Measurements from ENCODE around the gene FGF19. TPM values are rescaled to one million over a fixed set of nuclear protein-coding genes. Genes with fewer than 3 reads are reported as not detected.

The FGF19 gene
- total RNA-seq, 1 donor from 2014 or later = not detected

DNA sequence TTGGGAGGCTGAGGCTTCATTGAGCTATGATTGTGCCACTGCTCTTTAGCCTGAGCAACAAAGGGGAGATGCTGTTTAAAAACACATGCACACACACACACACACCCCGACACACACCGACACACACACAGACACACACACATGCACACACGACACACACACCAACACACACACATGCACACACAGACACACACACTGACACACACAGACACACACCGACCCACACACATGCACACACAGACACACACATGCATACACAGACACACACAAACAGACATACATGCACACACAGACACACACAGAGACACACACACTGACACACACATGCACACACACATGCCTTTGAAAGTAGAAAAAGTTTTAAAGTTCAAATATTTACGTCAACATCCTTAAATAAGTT, 23.1 kb downstream of the FGF19 start:
- no peak for DNase-seq
- no peak overlapping the region for H3K27ac Mint-ChIP-seq
- H3K4me3 Mint-ChIP-seq = no peak overlapping the region
- no peaks in the 10 kb centered on the region for H3K9me3 Mint-ChIP-seq
- intact Hi-C loops (cut with micrococcal nuclease) = no loop called here
- H3K36me3 Mint-ChIP-seq (ENCODE audit: low read depth) = no peaks in the 10 kb centered on the region
- ATAC-seq (ENCODE audit: low read depth) = no peak
- peaks cover 4% of the 10 kb centered on the region for H3K27me3 Mint-ChIP-seq
- POLR2A ChIA-PET = no interaction called here
- H3K4me1 Mint-ChIP-seq = peaks cover 3% of the 10 kb centered on the region
- TF ChIP-seq CTCF (IDR thresholded peaks at IDR 0.05) = no peak
- CTCF ChIA-PET = interaction anchor here (0.6 kb wide), 1 partner anchor 11 kb away, joined by 3 read pairs; no protein-coding TSS in a partner anchor

- POLR2A ChIA-PET = interaction anchor here (0.8 kb wide), 1 partner anchor 379 kb away, joined by 3 read pairs; no protein-coding TSS in a partner anchor
- ATAC-seq (ENCODE audit: low read depth) = no peak
Observed at GRCh38 chr11:69677749-69678148, 26.1 kb downstream of the FGF19 start.

GRCh38 chr11:69674886-69675714, 28.7 kb downstream of the FGF19 start, which contains the start of gene LTO1:
TSS of gene LTO1 (minus strand) at chr11:69675353. CDS start at chr11:69675239, 114 bp downstream.
- CTCF ChIA-PET = interaction anchor here (0.6 kb wide), 1 partner anchor 521 kb away, joined by 3 read pairs; no protein-coding TSS in a partner anchor
- H3K4me3 Mint-ChIP-seq = peak within 1 kb of the TSS; percentile 95
- ATAC-seq (ENCODE audit: low read depth) = peak; percentile 93
- H3K9me3 Mint-ChIP-seq = no peaks in the 10 kb centered on the region
- POLR2A ChIA-PET = interaction anchor here (0.8 to 2.4 kb wide), 5 partner anchors 13 to 619 kb away, joined by 3 to 13 read pairs (median 8); partner anchors contain the start of gene FADD
- TF ChIP-seq CTCF (IDR thresholded peaks at IDR 0.05) = no peak
- H3K27ac Mint-ChIP-seq = peak within 1 kb of the TSS; percentile 90
- intact Hi-C loops (cut with micrococcal nuclease) = loop anchor here (1.0 to 10.0 kb wide), 5 partner anchors 33 to 1770 kb away; partner anchors contain the start of genes CPT1A, DHCR7, FADD and PPFIA1
- DNase-seq = peak; percentile 95
- peaks cover 34% of the 10 kb centered on the region for H3K36me3 Mint-ChIP-seq (ENCODE audit: low read depth)
- peaks cover 31% of the 10 kb centered on the region for H3K4me1 Mint-ChIP-seq
- peaks cover 3% of the 10 kb centered on the region for H3K27me3 Mint-ChIP-seq

More at GRCh38 chr11:69677749-69678148, 26.1 kb downstream of the FGF19 start:
- no peak for TF ChIP-seq CTCF (IDR thresholded peaks at IDR 0.05)
- Mint-ChIP-seq H3K4me3 (no peak overlapping the region), H3K27me3 (peaks cover 3% of the 10 kb centered on the region), H3K27ac (no peak overlapping the region), H3K4me1 (peaks cover 23% of the 10 kb centered on the region), H3K9me3 (no peaks in the 10 kb centered on the region), H3K36me3 (ENCODE audit: low read depth) (peaks cover 10% of the 10 kb centered on the region)
- intact Hi-C loops (cut with micrococcal nuclease) = loop anchor here (5.0 to 10.0 kb wide), 3 partner anchors 595 to 1767 kb away; partner anchors contain the start of genes CPT1A, DHCR7 and PPFIA1
- CTCF ChIA-PET = no interaction called here
- no peak for DNase-seq

DNA sequence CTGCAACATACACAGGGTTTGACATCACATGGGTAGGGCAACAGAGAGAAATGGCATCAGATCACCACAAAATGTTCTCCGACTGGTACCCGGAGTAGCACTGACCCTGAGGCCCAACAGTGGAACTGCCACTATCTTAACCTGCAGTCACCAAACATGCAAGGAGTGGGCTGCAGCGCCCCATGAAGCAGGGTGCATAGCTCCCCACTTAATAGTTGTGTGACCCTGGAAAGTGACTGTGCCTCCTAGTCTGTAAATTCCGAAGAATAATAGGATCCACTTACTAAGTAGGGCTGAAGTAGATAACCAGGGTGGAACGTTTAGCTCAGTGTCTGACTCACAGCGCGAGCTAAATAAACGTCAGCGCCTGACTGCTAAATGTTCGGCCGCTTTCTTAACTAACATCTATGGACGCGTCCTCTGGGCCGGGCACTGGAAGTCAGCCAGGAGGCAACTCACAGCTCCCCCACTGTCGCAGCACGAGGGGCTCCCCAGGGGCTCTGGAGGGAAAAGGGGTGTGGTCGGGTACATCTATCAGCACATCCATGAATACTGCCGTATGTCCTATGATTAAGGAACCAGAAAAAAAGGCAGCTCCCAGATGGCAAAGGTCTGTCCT, 29.4 kb downstream of the FGF19 start:
- ChIA-PET POLR2A (interaction anchor here (0.8 to 2.4 kb wide), 5 partner anchors 12 to 618 kb away, joined by 3 to 13 read pairs (median 8); partner anchors contain the start of gene FADD), CTCF (no interaction called here)

More for the DNA sequence above, 29.4 kb downstream of the FGF19 start:
- Mint-ChIP-seq H3K4me3 (peak overlapping the region; percentile 95), H3K36me3 (ENCODE audit: low read depth) (peaks cover 41% of the 10 kb centered on the region), H3K4me1 (peaks cover 32% of the 10 kb centered on the region), H3K27ac (peak overlapping the region; percentile 90), H3K27me3 (peaks cover 3% of the 10 kb centered on the region), H3K9me3 (no peaks in the 10 kb centered on the region)
- no peak for DNase-seq
- intact Hi-C loops (cut with micrococcal nuclease) = loop anchor here (2.0 to 10.0 kb wide), 3 partner anchors 528 to 1770 kb away; partner anchors contain the start of genes CPT1A, DHCR7 and FADD
- ATAC-seq (ENCODE audit: low read depth) = no peak
- no peak for TF ChIP-seq CTCF (IDR thresholded peaks at IDR 0.05)

Data from activated B cell treated with CpG ODN at 0.5 μM for 24 hours (primary cell).